Fibroblast of skin of scalp (primary cell): ENCODE measurements around the gene ZNF821.
"Not testable (repeated sequence)": the region's sequence is repeated elsewhere in the genome, so short reads cannot be mapped to it uniquely, and the experiment has no call there.

Experiments used
- DNase-seq: peaks from one replicate; pipeline ENCODE4 v3.0.0-alpha.2; 2013

The ZNF821 gene

DNA sequence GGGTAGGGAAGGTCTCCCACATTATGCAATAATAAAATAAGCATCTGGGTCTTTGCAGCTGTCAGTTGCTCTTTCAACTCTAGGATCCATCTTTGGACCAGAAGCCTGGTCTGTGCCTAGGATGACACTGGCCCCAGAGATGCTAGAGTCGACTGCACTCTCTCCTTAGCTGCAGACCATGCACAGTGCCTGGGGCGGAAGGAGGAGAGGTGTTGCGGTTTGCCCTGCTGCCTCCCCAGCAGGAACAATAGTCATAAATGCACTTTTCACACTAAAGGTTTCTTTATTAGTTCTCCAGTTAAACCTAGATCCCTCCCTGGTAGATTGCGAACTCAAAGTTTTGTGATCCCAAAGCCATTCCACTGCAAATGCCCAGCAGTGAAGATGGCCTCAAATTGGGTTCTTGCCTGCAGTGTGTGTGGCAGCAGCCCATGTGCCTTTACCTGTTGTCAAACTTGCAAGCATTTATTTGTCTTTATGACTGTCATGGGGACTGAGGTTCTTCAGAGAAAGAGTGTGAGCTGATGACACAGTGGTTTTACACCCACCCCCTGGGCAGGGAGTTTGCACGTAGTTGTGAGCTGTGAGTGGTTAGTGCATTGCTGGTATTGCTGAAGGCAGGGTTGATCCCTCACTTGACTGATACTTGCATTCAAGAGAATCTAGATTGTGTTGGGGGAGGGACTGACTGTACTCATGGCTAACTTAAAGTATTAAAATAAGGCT lies 27.9 kb downstream of the ZNF821 start:
- no peak for DNase-seq

DNA sequence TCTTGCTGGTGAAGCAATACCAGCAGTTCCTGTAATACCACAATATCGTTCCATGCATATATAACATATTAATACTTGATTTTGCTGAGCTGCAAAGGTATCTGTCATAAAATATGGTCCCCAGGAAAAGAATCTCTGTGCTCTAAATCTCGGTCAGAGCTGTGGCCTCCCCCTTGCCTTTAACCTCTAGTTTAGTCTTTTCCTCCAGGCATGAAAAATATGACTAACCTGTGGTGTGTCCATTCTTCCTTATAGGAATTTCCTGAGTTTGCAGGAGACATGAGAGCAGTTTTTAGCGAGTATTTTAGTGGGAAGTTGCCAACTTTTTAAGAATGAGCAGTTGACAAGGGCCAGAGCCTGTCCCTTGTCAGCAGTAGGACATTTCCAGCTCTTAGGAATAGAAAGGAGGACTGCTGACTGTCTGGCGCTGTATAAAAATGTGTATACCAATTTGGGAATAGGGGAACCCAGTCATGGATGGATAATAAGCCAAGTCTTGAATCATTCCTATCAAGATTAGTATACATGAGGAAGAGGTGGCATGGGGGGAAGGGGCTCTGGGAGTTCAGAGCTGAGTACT lies 29.5 kb downstream of the ZNF821 start:
- no peak for DNase-seq

- DNase-seq = no peak
Observed at GRCh38 chr16:71853413-71853812, 30.6 kb downstream of the ZNF821 start.

DNA sequence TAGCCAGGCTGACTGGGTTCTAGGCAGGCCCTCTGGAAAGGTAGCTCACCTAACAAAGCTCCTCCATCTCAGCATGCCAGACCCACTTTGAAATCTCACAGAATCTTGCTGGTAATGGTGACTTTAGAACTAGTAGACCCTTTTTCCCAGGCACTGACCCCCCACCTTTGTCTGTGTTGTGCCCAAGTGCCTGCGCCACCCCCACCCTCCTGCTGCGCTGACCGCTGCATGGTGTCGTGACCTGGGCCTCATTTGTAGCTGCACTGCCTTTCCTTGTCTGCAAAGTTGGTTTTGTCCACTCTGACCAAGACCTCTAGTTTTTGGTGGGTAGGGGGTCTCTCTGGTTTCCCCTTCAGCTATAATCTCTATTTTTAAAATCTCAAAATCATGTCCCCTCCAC lies 31.4 kb downstream of the ZNF821 start:
- no peak for DNase-seq

GRCh38 chr16:71852158-71852557 lies 31.8 kb downstream of the ZNF821 start:
- no peak for DNase-seq

DNA sequence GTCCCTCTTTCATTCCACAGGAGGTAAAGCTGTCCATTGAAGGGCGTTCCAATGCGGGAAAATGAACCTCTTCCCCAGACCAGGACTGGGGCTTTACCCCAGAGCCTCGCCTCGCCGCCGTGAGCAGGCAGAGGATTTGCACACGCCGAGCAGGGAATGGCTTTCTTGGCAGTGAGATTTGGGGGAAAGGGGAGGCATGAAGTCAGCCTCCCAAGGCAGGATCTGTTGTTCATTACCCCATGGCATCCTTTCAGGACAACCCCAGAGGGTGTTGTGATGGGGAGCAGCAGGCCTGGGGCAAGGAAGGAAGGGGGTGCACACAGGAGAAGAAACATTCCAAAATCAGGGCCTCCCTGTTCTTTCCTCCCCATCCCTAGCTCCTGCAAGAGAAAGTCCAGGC lies 32.2 kb downstream of the ZNF821 start:
- no peak for DNase-seq

- DNase-seq = no peak
Observed at GRCh38 chr16:71848622-71849021, 35.4 kb downstream of the ZNF821 start.

- DNase-seq = no peak
Observed at GRCh38 chr16:71847096-71847495, 36.9 kb downstream of the ZNF821 start.

DNA sequence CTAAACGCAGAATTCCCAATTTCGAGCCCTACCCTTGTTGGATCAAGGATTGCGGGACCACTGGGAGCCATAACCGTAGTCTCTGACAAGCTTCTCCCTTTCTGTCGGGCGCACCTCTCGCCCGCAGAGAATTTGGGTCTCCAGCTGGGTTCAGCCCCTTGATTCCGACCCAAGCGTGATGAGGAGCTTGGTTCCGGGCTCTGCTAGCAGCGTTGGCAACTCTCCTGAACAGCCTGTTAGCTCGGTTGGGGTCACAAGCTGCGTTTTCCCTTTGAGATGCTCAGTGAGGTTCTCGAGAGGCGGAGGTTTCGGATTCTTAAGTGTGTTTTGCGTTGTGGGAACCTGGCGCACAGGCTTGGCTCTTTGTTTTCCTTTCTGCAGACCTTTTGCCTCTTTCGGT lies 37.6 kb downstream of the ZNF821 start:
- no peak for DNase-seq

GRCh38 chr16:71845639-71846430 lies 38.1 kb downstream of the ZNF821 start, which contains the start of gene ATXN1L:
ATXN1L (plus strand) TSS chr16:71845976; CDS start chr16:71849741, 3,765 bp downstream.
- peak; percentile 96 for DNase-seq

GRCh38 chr16:71843572-71843971 lies 40.4 kb downstream of the ZNF821 start:
- DNase-seq = no peak

- peak; percentile 54 for DNase-seq
Observed at GRCh38 chr16:71840052-71840451, 43.9 kb downstream of the ZNF821 start.

- DNase-seq = no peak
Observed at GRCh38 chr16:71837150-71837549, 46.8 kb downstream of the ZNF821 start.

GRCh38 chr16:71834291-71834690 lies 49.7 kb downstream of the ZNF821 start:
- no peak for DNase-seq

GRCh38 chr16:71832112-71832511 lies 51.9 kb downstream of the ZNF821 start:
- not testable (repeated sequence) for DNase-seq

- DNase-seq = not testable (repeated sequence)
Observed at GRCh38 chr16:71831698-71832097, 52.3 kb downstream of the ZNF821 start.

DNA sequence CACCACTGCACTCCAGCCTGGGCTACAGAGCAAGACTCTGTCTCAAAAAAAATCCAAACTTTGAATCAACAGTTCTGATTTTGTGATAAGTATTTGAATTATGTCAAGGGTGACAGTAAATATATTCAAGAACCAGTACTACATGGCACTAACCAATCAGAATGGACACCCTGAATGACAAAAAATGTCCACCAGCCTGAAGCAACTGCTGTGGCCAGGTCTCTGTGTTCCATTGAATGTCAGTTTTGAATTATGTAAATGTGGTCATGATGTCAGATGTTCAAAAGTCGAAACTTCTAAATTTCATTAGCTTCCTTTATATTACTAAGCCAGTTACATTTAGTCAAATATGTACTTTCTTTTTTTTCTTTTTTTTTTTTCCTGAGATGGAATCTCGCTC lies 53.6 kb downstream of the ZNF821 start:
- no peak for DNase-seq

DNA sequence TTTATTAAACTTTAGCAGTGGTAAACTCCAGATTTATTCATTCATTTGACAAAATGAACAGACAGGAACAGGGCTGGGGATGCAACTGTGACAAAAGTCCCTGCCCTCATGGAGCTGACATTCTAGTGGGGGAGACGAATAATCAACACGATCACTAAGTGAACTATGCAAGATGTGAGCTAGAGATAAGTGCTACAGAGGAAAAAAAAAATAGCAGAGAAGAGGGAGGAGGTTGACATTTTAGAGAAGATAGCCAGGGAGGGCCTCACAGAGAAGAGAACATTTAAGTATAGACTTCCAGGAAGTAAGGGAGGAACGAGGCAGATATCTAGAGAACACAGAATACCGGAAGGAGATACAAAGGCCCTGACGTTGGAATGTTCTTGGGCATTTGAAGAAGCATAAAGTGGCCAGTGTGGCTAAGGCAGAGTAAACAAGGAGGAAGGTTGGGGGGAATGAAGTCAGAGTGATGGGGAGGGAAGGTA lies 57.4 kb downstream of the ZNF821 start:
- no peak for DNase-seq

- DNase-seq = not testable (repeated sequence)
Observed at GRCh38 chr16:71817155-71817500, 66.9 kb downstream of the ZNF821 start.

DNA sequence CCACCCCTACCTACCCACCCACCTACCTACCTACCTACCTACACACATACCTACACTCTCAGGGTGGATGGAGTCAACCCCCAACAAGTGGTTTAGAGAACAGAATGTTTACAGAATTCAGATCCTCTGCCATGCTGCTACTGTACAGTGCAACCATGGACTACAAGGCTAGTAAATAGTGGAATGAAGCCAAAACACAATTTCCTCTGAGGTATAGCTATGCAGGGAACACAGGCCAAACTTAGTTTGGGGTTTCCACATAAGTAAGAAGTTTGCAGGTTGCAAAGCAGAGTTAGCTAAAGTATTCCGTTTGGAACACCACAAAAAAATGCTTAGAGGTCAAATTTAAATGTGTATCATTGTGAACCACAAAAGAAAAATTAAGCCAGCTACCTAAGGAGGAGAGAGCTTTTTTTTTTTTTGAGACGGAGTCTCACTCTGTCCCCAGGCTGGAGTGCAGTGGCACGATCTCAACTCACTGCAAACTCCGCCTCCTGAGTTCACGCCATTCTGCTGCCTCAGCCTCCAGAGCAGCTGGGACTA lies 72.7 kb downstream of the ZNF821 start:
- DNase-seq = no peak

DNA sequence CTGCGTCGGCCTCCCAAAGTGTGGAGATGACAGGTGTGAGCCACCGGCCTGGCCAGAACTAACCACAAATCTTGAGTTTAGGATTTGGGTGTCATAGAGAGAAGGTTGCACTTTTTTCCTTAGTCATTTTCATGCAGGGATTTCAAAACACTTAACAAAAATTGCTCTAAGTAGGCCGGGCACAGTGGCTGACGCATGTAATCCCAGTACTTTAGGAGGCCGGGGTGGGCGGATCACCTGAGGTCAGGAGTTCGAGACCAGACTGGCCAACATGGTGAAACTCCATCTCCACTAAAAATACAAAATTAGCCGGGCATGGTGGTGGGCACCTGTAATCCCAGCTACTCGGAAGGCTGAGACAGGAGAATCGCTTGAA lies 73.8 kb downstream of the ZNF821 start:
- DNase-seq = not testable (repeated sequence)
